ENCODE results near the gene JPH3. TPM values are rescaled to one million over a fixed set of nuclear protein-coding genes. Genes with fewer than 3 reads are reported as not detected.

Gene JPH3
- total RNA-seq, 1 experiment from 2014 or later: 39.0 TPM

- TF ChIP-seq CTCF (IDR thresholded peaks at IDR 0.05) (no peak), IRF1 (CRISPR knock-in tag; IDR thresholded peaks at IDR 0.05) (peak; percentile 82), SP1 (CRISPR knock-in tag; conservative IDR thresholded peaks at IDR 0.05) (no peak), RORB (CRISPR knock-in tag; IDR thresholded peaks at IDR 0.05) (no peak), STAT6 (CRISPR knock-in tag; conservative IDR thresholded peaks at IDR 0.05; ENCODE audit: low read depth) (no peak), GRHL2 (CRISPR knock-in tag; IDR thresholded peaks at IDR 0.05; ENCODE audit: insufficient replicate concordance, severe bottlenecking) (no peak), E2F1 (CRISPR knock-in tag; IDR thresholded peaks at IDR 0.05) (peak; percentile 87), RELA (CRISPR knock-in tag; IDR thresholded peaks at IDR 0.05; ENCODE audit: borderline replicate concordance) (0 out of 2 replicates have a peak, but pooled peaks have one; percentile 74), TP53 (CRISPR knock-in tag; IDR thresholded peaks at IDR 0.05) (peak; percentile 88; the same call in 1 of the 2 replicates), GTF2I (CRISPR knock-in tag; conservative IDR thresholded peaks at IDR 0.05) (0 out of 2 replicates have a peak, but pooled peaks have one; percentile 35), MXD4 (CRISPR knock-in tag; IDR thresholded peaks at IDR 0.05; ENCODE audit: borderline replicate concordance) (no peak), JUN (CRISPR knock-in tag; IDR thresholded peaks at IDR 0.05) (0 out of 2 replicates have a peak, but pooled peaks have one; percentile 72), KAT7 (CRISPR knock-in tag; IDR thresholded peaks at IDR 0.05; ENCODE audit: borderline replicate concordance) (0 out of 2 replicates have a peak, but pooled peaks have one; percentile 49), SMAD3 (CRISPR knock-in tag; IDR thresholded peaks at IDR 0.05; ENCODE audit: borderline replicate concordance) (peak; percentile 88), OVOL2 (CRISPR knock-in tag; IDR thresholded peaks at IDR 0.05; ENCODE audit: borderline replicate concordance) (no peak), TEAD1 (CRISPR knock-in tag; IDR thresholded peaks at IDR 0.05) (peak; percentile 68; the same call in 1 of the 2 replicates), NFE2L1 (CRISPR knock-in tag; IDR thresholded peaks at IDR 0.05) (peak; percentile 80; the same call in 1 of the 2 replicates), FOXP1 (CRISPR knock-in tag; IDR thresholded peaks at IDR 0.05; ENCODE audit: borderline replicate concordance) (peak; percentile 80; the same call in 1 of the 2 replicates), ZNF219 (CRISPR knock-in tag; IDR thresholded peaks at IDR 0.05; ENCODE audit: borderline replicate concordance) (no peak), TCF7 (CRISPR knock-in tag; IDR thresholded peaks at IDR 0.05; ENCODE audit: low read depth) (no peak), ZNF281 (CRISPR knock-in tag; IDR thresholded peaks at IDR 0.05) (0 out of 2 replicates have a peak, but pooled peaks have one; percentile 45), FOXP4 (CRISPR knock-in tag; IDR thresholded peaks at IDR 0.05) (peak; percentile 94), MAX (CRISPR knock-in tag; IDR thresholded peaks at IDR 0.05) (0 out of 2 replicates have a peak, but pooled peaks have one; percentile 7), MYBL2 (CRISPR knock-in tag; IDR thresholded peaks at IDR 0.05) (no peak), NFATC4 (CRISPR knock-in tag; IDR thresholded peaks at IDR 0.05) (no peak), HMGXB4 (CRISPR knock-in tag; IDR thresholded peaks at IDR 0.05) (no peak)
Measured at GRCh38 chr16:87608400-87608985, 6.2 kb downstream of the JPH3 start (continued).
